ENCODE data around the gene SPEF1.

Gene SPEF1

GRCh38 chr20:3744806-3745685 lies 36.2 kb downstream of the SPEF1 start:
- peak; percentile 92 for DNase-seq

- DNase-seq, result no peak
Measured at GRCh38 chr20:3744037-3744436, 37.2 kb downstream of the SPEF1 start.

- no peak for DNase-seq
Measured at GRCh38 chr20:3743251-3743650, 38.0 kb downstream of the SPEF1 start.

- no peak for DNase-seq
Measured at GRCh38 chr20:3741836-3742458, 39.3 kb downstream of the SPEF1 start.

GRCh38 chr20:3740615-3741301 lies 40.5 kb downstream of the SPEF1 start:
- DNase-seq, result peak; percentile 7

GRCh38 chr20:3739926-3740451 lies 41.3 kb downstream of the SPEF1 start:
- peak; percentile 7 for DNase-seq

- peak; percentile 11 for DNase-seq
Measured at GRCh38 chr20:3739054-3739925, 42.0 kb downstream of the SPEF1 start.

- peak; percentile 4 for DNase-seq
Measured at GRCh38 chr20:3738111-3739053, 42.9 kb downstream of the SPEF1 start.

- no peak for DNase-seq
Measured at GRCh38 chr20:3735768-3736167, 45.5 kb downstream of the SPEF1 start.

GRCh38 chr20:3734111-3734843 lies 47.0 kb downstream of the SPEF1 start:
- DNase-seq, result peak; percentile 18

GRCh38 chr20:3733119-3733995 lies 47.9 kb downstream of the SPEF1 start:
- DNase-seq, result peak; percentile 18

GRCh38 chr20:3732327-3733118 lies 48.7 kb downstream of the SPEF1 start, which contains the start of gene HSPA12B:
Gene HSPA12B (plus strand): TSS chr20:3732685. CDS start chr20:3738675, 5,990 bp downstream.
- peak; percentile 13 for DNase-seq

- DNase-seq, result peak; percentile 14
Measured at GRCh38 chr20:3731944-3732326, 49.3 kb downstream of the SPEF1 start.

GRCh38 chr20:3730803-3731672 lies 50.2 kb downstream of the SPEF1 start:
- DNase-seq, result peak; percentile 15

- DNase-seq, result peak; percentile 13
Measured at GRCh38 chr20:3729811-3730540, 51.3 kb downstream of the SPEF1 start.

GRCh38 chr20:3729378-3729777 lies 51.9 kb downstream of the SPEF1 start:
- DNase-seq, result peak; percentile 21

- DNase-seq, result peak; percentile 65
Measured at GRCh38 chr20:3728876-3729275, 52.4 kb downstream of the SPEF1 start.

Measured in 8988T (cell line).